Activated naive CD8-positive, alpha-beta T cell treated with anti-CD3 and anti-CD28 coated beads, Interleukin-2, amount 50 U/mL, for 16 hours (primary cell): ENCODE data around the gene LEP.

Source experiments
- DNase-seq: peaks from one replicate; pipeline ENCODE4 v3.0.0-alpha.2; 2020; ENCODE audit warnings: low read depth, low spot score

LEP gene

GRCh38 chr7:128240696-128241386 lies at the start of gene LEP:
Gene LEP (plus strand): TSS chr7:128241278. CDS start chr7:128252019, 10,741 bp downstream.
- DNase-seq: no peak

GRCh38 chr7:128192497-128193142 lies 48.5 kb upstream of the LEP start:
- DNase-seq: no peak

DNA sequence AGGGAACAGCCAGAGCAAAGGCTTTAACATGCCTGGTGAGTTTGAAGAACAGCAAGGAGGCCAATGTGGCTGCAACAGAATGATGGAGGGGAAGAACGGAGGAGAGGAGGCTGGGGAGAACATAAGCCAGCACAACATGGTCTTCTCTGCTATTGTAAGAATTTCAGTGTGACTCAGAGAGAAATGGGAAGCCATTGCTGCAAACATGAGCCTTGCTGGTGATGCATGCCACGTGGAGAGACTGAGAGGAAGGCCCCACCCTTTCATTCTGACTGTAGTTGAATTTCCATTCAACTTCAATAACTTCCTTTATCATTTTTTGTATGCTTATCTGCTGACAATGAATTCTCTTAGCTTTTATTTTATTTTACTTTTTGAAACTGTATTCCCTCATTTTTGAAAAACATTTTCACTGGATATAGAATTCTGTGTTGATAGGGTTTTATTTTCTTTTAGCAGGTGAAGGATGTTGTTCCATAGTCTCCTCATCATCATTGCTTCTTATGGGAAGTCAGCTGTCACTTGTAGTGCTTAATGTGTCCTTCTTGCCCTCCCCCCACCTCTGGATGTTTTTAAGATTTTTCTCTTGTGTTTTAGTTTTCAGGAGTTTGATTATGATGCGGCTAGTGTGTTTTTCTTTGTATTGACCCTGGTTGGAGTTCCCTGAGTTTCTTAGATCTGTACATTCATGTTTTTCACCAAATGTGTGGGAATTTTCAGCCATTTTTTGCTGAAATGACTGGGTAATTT lies 46.4 kb upstream of the LEP start:
- DNase-seq: no peak

DNA sequence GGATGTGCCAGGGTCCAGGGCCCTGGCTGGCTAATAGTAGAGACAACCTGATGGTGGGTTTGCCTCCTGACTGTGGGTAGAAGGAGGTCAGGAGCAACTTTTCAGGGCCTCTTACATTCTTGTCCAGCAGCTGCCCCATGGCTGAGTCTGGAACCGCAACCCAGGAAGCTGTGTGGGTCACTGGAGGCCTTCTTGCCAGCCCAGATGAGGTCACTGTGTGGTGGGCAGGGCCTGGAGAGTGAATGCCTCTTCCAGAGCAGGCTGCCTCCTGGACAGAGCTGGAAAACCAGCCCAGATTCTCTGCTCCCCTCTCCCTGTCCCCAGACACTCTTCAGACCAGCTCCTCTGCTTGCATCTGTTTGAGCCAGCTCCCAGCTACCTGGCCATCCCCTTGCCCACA lies 43.5 kb upstream of the LEP start:
- DNase-seq: no peak

DNA sequence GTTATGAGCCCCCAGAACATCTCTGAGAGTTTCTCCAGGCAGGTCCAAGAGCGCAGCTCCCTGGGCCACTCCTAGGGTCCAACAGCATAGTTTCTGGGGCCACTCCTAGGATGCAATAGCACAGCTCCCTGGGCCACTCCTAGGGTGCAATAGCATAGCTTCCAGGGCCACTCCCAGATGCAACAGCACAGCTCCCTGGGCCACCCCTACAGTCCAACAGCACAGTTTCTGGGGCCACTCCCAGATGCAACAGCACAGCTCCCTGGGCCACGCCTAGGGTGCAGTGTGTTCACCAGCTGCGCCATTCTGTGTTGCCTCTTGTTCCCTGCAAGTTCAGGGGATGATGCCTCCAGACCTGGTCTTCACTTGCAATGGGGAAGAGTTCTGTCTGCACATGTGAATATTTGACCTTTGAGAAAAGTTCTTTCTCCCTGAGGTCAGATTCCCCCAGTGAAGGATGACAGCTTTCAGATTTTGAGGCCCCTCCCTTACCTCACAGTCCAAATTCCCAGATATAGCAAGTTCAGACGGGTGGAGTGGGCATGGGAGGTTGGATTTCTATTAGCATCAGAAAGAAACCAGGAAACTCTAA lies 43.0 kb upstream of the LEP start:
- DNase-seq: no peak

DNA sequence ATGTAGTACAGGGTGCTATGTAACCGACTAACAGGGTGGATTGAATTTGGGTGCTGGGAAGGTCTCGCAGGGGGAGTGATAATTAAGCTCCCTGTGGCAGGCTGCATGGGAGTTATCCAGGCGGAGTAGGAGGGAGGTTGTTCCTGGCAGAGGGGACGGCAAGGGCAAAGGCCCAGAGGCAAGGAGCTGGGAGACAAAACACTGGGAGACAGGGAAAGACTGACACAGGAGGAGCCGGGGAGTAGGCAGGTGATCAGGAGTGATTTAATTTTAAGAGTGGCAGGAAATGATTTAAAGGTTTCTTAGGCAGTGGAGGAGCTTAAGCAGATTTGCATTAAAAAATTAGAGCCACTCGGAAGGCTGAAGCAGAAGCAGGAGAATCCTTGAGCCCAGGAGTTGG lies 40.7 kb upstream of the LEP start:
- DNase-seq: no peak

- no peak for DNase-seq
Measured at GRCh38 chr7:128201067-128201689, 39.9 kb upstream of the LEP start.

DNA sequence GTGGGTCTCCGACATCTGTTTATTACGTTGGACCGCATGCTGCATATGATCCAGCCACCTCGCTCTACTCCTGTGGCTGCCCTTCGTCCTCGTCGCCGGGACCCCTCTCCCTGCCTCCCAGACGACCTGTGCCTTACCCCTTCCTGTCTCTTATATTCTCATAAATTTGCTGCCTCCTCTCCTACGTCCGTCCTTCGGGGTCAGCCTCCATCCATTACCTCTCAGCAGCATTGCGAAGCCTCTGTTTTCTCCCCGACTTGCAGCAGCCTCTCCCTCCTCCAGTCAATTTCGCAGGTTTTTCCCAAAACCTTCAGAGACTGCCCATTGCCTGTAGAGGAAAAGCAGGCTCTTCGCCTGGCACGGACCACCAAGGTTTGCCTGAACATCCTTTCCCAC lies 39.4 kb upstream of the LEP start:
- no peak for DNase-seq

GRCh38 chr7:128202287-128202957 lies 38.7 kb upstream of the LEP start:
- DNase-seq: no peak

- no peak for DNase-seq
Measured at GRCh38 chr7:128203047-128203491, 38.0 kb upstream of the LEP start.

GRCh38 chr7:128203710-128204214 lies 37.3 kb upstream of the LEP start:
- no peak for DNase-seq

DNA sequence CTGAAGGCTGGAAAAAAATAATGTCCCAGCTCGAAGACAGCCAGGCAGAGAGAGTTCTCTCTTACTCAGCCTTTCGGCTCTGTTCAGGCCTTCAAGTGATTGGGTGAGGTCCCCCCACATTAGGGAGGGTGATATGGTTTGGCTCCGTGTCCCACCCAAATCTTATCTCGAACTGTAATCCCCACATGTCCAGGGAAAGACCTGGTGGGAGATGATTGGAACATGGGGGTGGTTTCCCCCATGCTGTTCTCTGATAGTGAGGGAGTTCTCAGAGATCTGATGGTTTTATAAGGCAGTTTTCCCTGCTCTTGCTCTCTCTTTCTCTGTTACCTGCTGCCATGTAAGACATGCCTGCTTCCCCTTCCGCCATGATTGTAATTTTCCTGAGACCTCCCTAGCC lies 36.6 kb upstream of the LEP start:
- DNase-seq: no peak

DNA sequence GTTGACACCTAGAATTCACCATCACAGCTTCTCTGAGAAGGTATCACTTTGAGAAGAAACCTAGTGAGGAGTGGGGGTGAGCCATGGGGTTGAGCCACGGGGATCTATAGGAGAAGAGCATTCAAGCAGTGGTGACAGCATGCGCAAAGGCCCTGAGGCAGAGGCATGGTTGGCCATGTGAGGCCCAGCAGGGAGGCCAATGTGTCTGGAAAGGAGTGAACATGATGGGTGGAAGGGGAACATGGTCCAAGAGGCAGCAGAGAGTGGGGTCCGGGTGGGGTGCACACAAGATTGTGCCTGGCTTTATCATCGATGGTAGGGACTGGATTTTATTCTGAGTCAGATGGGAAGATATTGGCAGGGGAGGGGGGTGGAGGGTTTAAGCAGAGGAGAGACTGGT lies 36.0 kb upstream of the LEP start:
- no peak for DNase-seq

DNA sequence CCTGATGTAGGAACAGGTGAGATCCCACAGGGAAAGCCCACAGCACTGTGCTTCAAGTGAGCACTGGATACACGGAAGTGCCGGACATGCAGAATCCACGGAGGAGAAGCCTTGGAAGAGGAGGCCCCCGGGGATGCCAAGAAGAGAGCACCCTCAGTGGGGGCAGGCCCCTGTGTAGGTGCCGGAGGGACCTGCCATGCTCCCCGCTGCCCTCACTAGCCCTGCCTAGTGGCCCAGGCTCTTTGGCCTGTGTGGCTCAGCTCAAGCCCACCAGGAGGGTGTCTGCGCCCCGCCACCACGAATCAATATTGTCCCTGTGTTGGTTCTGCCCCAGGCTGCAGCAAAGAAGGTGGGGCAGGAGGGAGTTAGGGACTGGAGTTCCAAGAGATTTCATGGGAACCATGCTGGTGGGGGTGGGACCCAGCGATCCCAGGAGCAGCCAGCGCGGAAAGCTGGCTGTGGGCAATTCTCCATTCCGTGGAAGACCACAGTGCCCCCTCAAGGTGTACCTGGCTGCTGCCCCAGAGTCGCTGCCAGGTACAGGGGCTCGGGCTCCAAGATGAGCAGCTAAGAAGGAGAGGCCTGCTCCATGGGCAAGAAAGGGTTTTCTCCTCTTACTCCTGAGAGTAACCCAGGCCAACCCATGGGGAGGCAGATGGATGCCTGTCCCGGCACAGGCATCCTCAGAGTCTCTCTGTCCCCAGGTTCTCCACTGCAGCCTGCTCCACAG lies 34.9 kb upstream of the LEP start:
- DNase-seq: no peak

GRCh38 chr7:128206747-128207500 lies 34.2 kb upstream of the LEP start:
- no peak for DNase-seq

DNA sequence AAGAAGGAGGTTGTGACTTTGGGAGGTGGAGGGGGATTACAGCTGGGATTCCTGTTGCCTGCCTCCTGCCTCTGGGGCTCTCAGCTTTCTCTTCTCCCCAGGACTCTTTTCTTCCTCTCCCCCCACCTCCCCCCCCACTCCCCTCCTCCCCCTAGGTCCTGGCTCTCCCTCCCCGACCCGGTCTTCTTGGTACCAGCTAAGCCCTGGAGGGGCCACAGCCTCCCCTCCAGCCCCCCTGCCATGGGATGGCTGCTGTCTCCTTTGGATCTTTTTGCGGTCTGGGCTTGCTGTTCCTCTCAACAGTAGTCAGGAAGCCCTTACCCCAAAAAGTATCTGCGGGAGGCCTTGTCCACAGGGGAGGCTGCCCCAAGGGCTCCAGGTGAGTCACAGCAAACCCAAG lies 33.5 kb upstream of the LEP start:
- no peak for DNase-seq

- DNase-seq: peak; percentile 35
Measured at GRCh38 chr7:128209229-128210035, 31.6 kb upstream of the LEP start.

- no peak for DNase-seq
Measured at GRCh38 chr7:128210036-128210347, 31.1 kb upstream of the LEP start.
